Measurements from ENCODE around the gene INTS11. TPM values are rescaled to one million over a fixed set of nuclear protein-coding genes. Genes with fewer than 3 reads are reported as not detected.

The INTS11 gene
- total and polyA plus RNA-seq, 2 of the 13 experiments (the other 11 are each of a cell fraction or from before 2014, with no cell fraction given), result 52.8 to 94.8 TPM

DNA sequence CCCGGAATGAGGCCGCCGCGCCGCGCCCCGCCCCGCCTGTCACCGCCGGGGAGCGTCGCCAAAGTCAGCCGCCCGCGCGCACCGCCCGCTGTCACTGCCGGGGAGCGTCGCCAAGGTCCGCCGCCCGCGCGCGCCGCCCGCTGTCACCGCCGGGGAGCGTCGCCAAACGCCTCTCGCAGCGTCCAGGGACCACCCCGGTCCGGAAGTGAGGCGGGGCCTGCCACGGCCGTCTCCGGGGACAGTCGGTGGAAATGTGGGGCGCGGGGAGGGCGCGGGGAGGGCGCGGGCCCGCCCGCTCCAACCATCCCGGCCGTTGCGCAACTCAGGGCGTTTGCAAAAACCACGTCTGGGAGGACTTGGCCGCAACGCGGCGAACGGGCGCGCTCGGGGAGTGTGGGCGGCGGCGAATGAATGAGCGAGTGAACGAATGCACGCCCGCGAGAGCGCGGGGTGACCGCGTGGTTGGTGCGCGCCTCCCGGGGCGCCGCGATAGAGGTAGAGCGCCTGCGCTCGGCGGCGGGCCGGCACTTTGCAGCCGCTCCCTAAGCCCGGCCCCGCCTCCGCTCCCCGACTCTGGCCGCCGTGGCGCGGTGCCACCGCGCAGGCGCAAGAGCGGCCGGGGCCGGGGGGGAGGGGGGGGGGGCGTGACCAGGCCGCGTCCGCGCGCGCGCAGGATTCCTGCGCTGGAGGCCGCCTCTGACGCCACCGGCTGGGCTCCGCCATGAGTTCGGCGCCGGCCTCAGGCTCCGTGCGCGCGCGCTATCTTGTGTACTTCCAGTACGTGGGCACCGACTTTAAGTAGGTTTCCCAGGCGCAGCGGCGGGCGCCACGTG lies 16.3 kb downstream of the INTS11 start, which contains the start of the genes ACAP3 and PUSL1 (continued):
- TF ChIP-seq EP300 (IDR thresholded peaks at IDR 0.05; ENCODE audit: low read depth in 2 of 2, low read length in 2 of 2), result no peak
- no peak for TF ChIP-seq EP300 (CRISPR knock-in tag; IDR thresholded peaks at IDR 0.05; ENCODE audit: borderline replicate concordance)
- TF ChIP-seq NR3C1 (CRISPR knock-in tag; IDR thresholded peaks at IDR 0.05), result no peak
- TF ChIP-seq REL (CRISPR knock-in tag; conservative IDR thresholded peaks at IDR 0.05), result peak; percentile 36; the same call in 1 of the 2 replicates
- TF ChIP-seq ZNF768 (CRISPR knock-in tag; IDR thresholded peaks at IDR 0.05), result peak; percentile 48; the same call in 1 of the 2 replicates
- TF ChIP-seq ZNF672 (CRISPR knock-in tag; IDR thresholded peaks at IDR 0.05), result no peak
- TF ChIP-seq, protein P1, sequence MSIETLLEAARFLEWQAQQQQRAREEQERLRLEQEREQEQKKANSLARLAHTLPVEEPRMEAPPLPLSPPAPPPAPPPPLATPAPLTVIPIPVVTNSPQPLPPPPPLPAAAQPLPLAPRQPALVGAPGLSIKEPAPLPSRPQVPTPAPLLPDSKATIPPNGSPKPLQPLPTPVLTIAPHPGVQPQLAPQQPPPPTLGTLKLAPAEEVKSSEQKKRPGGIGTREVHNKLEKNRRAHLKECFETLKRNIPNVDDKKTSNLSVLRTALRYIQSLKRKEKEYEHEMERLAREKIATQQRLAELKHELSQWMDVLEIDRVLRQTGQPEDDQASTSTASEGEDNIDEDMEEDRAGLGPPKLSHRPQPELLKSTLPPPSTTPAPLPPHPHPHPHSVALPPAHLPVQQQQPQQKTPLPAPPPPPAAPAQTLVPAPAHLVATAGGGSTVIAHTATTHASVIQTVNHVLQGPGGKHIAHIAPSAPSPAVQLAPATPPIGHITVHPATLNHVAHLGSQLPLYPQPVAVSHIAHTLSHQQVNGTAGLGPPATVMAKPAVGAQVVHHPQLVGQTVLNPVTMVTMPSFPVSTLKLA (IDR thresholded peaks at IDR 0.05), result peak; percentile 38; the same call in 1 of the 2 replicates
- TF ChIP-seq ZNF615 (CRISPR knock-in tag; IDR thresholded peaks at IDR 0.05; ENCODE audit: borderline replicate concordance), result no peak
- TF ChIP-seq TRIM24 (CRISPR knock-in tag; IDR thresholded peaks at IDR 0.05), result no peak
- TF ChIP-seq XRCC5 (optimal IDR thresholded peaks at IDR 0.05; ENCODE audit: low read length), result peak; percentile 69
- TF ChIP-seq, protein P2, sequence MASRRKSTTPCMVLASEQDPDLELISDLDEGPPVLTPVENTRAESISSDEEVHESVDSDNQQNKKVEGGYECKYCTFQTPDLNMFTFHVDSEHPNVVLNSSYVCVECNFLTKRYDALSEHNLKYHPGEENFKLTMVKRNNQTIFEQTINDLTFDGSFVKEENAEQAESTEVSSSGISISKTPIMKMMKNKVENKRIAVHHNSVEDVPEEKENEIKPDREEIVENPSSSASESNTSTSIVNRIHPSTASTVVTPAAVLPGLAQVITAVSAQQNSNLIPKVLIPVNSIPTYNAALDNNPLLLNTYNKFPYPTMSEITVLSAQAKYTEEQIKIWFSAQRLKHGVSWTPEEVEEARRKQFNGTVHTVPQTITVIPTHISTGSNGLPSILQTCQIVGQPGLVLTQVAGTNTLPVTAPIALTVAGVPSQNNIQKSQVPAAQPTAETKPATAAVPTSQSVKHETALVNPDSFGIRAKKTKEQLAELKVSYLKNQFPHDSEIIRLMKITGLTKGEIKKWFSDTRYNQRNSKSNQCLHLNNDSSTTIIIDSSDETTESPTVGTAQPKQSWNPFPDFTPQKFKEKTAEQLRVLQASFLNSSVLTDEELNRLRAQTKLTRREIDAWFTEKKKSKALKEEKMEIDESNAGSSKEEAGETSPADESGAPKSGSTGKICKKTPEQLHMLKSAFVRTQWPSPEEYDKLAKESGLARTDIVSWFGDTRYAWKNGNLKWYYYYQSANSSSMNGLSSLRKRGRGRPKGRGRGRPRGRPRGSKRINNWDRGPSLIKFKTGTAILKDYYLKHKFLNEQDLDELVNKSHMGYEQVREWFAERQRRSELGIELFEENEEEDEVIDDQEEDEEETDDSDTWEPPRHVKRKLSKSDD (CRISPR knock-in tag; IDR thresholded peaks at IDR 0.05; ENCODE audit: low read depth), result peak; percentile 20; the same call in 1 of the 2 replicates
- peak; percentile 46; the same call in 1 of the 2 replicates for TF ChIP-seq POLR2AphosphoS5 (IDR thresholded peaks at IDR 0.05; ENCODE audit: low read depth, low read length)
- peak; percentile 90; the same call in 2 of the 3 replicates for TF ChIP-seq MXI1 (IDR thresholded peaks at IDR 0.05; ENCODE audit: borderline replicate concordance, low read depth, low read length)
- TF ChIP-seq, protein P3, sequence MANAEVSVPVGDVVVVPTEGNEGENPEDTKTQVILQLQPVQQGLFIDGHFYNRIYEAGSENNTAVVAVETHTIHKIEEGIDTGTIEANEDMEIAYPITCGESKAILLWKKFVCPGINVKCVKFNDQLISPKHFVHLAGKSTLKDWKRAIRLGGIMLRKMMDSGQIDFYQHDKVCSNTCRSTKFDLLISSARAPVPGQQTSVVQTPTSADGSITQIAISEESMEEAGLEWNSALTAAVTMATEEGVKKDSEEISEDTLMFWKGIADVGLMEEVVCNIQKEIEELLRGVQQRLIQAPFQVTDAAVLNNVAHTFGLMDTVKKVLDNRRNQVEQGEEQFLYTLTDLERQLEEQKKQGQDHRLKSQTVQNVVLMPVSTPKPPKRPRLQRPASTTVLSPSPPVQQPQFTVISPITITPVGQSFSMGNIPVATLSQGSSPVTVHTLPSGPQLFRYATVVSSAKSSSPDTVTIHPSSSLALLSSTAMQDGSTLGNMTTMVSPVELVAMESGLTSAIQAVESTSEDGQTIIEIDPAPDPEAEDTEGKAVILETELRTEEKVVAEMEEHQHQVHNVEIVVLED (CRISPR knock-in tag; IDR thresholded peaks at IDR 0.05; ENCODE audit: borderline replicate concordance), result peak; percentile 72
- TF ChIP-seq, protein P4, sequence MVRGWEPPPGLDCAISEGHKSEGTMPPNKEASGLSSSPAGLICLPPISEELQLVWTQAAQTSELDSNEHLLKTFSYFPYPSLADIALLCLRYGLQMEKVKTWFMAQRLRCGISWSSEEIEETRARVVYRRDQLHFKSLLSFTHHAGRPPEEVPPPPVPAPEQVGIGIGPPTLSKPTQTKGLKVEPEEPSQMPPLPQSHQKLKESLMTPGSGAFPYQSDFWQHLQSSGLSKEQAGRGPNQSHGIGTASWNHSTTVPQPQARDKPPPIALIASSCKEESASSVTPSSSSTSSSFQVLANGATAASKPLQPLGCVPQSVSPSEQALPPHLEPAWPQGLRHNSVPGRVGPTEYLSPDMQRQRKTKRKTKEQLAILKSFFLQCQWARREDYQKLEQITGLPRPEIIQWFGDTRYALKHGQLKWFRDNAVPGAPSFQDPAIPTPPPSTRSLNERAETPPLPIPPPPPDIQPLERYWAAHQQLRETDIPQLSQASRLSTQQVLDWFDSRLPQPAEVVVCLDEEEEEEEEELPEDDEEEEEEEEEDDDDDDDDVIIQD (CRISPR knock-in tag; IDR thresholded peaks at IDR 0.05; ENCODE audit: low read depth), result no peak
- TF ChIP-seq, protein P5, sequence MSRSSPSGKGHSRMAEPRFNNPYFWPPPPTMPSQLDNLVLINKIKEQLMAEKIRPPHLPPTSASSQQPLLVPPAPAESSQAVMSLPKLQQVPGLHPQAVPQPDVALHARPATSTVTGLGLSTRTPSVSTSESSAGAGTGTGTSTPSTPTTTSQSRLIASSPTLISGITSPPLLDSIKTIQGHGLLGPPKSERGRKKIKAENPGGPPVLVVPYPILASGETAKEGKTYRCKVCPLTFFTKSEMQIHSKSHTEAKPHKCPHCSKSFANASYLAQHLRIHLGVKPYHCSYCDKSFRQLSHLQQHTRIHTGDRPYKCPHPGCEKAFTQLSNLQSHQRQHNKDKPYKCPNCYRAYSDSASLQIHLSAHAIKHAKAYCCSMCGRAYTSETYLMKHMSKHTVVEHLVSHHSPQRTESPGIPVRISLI (CRISPR knock-in tag; IDR thresholded peaks at IDR 0.05; ENCODE audit: borderline replicate concordance), result peak; percentile 19; the same call in 1 of the 2 replicates
- no peak for TF ChIP-seq ZNF251 (CRISPR knock-in tag; IDR thresholded peaks at IDR 0.05)
- peak; percentile 48 for TF ChIP-seq ZFX (CRISPR knock-in tag; IDR thresholded peaks at IDR 0.05; ENCODE audit: low read depth)
